SK-N-SH treated with all-trans-retinoic acid at 6 μM for 48 hours (cell line): ENCODE data around the gene LIMCH1.

Experiments
- ATAC-seq: fragments of 200-7000 bp; cut with Tn5 transposase; 3 replicates; pipeline ENCODE4 v1.9.1; 2020; ENCODE audit warnings: mild to moderate bottlenecking, moderate library complexity
- ARNTL ChIP-seq: fragments of 450-650 bp; formaldehyde crosslinking; IDR thresholded peaks from 2 replicates; pipeline ENCODE4 v1.5.0; 2020; ENCODE audit warnings: low read depth, mild to moderate bottlenecking, moderate library complexity, borderline replicate concordance
- BACH2 ChIP-seq: fragments of 250-450 bp; sonication (Bioruptor Pico); IDR thresholded peaks from 2 replicates; pipeline ENCODE4 v1.9.0; 2021; ENCODE audit warnings: mild to moderate bottlenecking, borderline replicate concordance
- CSDC2 ChIP-seq: fragments of 250-450 bp; sonication (Bioruptor Pico); IDR thresholded peaks from 2 replicates; pipeline ENCODE4 v1.5.0; 2020; ENCODE audit warnings: mild to moderate bottlenecking, moderate library complexity
- GLIS3 ChIP-seq: fragments of 250-450 bp; sonication (Bioruptor Pico); IDR thresholded peaks from 2 replicates; pipeline ENCODE4 v1.5.0; 2020; ENCODE audit warnings: mild to moderate bottlenecking, moderate library complexity
- ISL1 ChIP-seq: fragments of 250-450 bp; sonication (Bioruptor Pico); IDR thresholded peaks from 2 replicates; pipeline ENCODE4 v2.1.2; 2022; ENCODE audit warnings: mild to moderate bottlenecking, moderate library complexity
- OSR1 ChIP-seq: fragments of 250-450 bp; sonication (Bioruptor Pico); IDR thresholded peaks from 2 replicates; pipeline ENCODE4 v1.8.0; 2022; ENCODE audit warnings: moderate library complexity, mild to moderate bottlenecking, inconsistent platforms
- PPARA ChIP-seq: fragments of 250-450 bp; sonication (Bioruptor Pico); IDR thresholded peaks from 2 replicates; pipeline ENCODE4 v1.5.0; 2020; ENCODE audit warnings: mild to moderate bottlenecking, borderline replicate concordance
- RARB ChIP-seq: fragments of 250-450 bp; sonication (Bioruptor Pico); IDR thresholded peaks from 2 replicates; pipeline ENCODE4 v1.8.0; 2021; ENCODE audit warnings: mild to moderate bottlenecking, moderate library complexity
- SNAI2 ChIP-seq: fragments of 250-450 bp; sonication (Bioruptor Pico); IDR thresholded peaks from 2 replicates; pipeline ENCODE4 v1.5.0; 2020; ENCODE audit warnings: mild to moderate bottlenecking, moderate library complexity
- TCF4 ChIP-seq: fragments of 250-450 bp; sonication (Bioruptor Pico); IDR thresholded peaks from 2 replicates; pipeline ENCODE4 v1.8.0; 2021; ENCODE audit warnings: mild to moderate bottlenecking, moderate library complexity, borderline replicate concordance
- TOX ChIP-seq: fragments of 250-450 bp; sonication (Bioruptor Pico); IDR thresholded peaks from 2 replicates; pipeline ENCODE4 v1.8.0; 2021; ENCODE audit warnings: mild to moderate bottlenecking, moderate library complexity, borderline replicate concordance
- ZFP3 ChIP-seq: fragments of 250-450 bp; sonication (Bioruptor Pico); IDR thresholded peaks from 2 replicates; pipeline ENCODE4 v1.5.0; 2020; ENCODE audit warnings: mild to moderate bottlenecking, moderate library complexity
- ZFP30 ChIP-seq: fragments of 450-650 bp; formaldehyde crosslinking; IDR thresholded peaks from 2 replicates; pipeline ENCODE4 v1.5.0; 2022; ENCODE audit warnings: mild to moderate bottlenecking, moderate library complexity
- ZNF565 ChIP-seq: fragments of 450-650 bp; formaldehyde crosslinking; conservative IDR thresholded peaks from 2 replicates; pipeline ENCODE4 v1.5.0; 2020; ENCODE audit warnings: low read depth, mild to moderate bottlenecking, moderate library complexity
- ZNF70 ChIP-seq: fragments of 450-650 bp; formaldehyde crosslinking; IDR thresholded peaks from 2 replicates; pipeline ENCODE4 v1.5.0; 2020; ENCODE audit warnings: mild to moderate bottlenecking, moderate library complexity
- ZNF8 ChIP-seq: fragments of 450-650 bp; formaldehyde crosslinking; IDR thresholded peaks from 2 replicates; pipeline ENCODE4 v1.5.0; 2020; ENCODE audit warnings: mild to moderate bottlenecking, moderate library complexity
- TF ChIP-seq, protein P1 (sequence below): fragments of 250-450 bp; sonication (Bioruptor Pico); IDR thresholded peaks from 2 replicates; pipeline ENCODE4 v1.8.0; 2021; ENCODE audit warnings: low read depth, mild to moderate bottlenecking, moderate library complexity, borderline replicate concordance
- TF ChIP-seq, protein P2 (sequence below): fragments of 250-450 bp; sonication (Bioruptor Pico); IDR thresholded peaks from 2 replicates; pipeline ENCODE4 v1.8.0; 2020; ENCODE audit warnings: mild to moderate bottlenecking, moderate library complexity, borderline replicate concordance
- TF ChIP-seq, protein P3 (sequence below): fragments of 250-450 bp; sonication (Bioruptor Pico); IDR thresholded peaks from 2 replicates; pipeline ENCODE4 v1.5.0; 2020; ENCODE audit warnings: mild to moderate bottlenecking, moderate library complexity
- TF ChIP-seq, protein P4 (sequence below): fragments of 250-450 bp; sonication (Bioruptor Pico); IDR thresholded peaks from 2 replicates; pipeline ENCODE4 v1.5.1; 2020; ENCODE audit warnings: low read depth, mild to moderate bottlenecking, moderate library complexity

LIMCH1 gene

DNA sequence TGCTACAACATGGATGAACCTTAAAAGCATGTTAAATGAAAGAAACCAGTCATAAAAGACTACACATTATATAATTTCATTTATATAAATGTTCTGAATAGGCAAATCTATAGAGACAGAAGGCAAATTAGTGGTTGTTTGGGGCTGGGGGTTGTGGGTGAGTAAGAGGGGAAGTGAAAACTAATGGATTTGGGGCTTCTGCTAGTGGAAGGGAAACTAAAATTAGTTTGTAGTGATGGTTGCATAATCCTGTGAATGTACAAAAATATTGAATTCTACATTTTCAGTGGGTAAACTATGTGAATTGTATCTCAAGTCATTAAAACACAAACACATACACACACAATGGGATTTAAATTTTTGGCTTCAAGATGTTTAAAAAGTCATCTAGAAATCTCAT is 25.4 kb upstream of the LIMCH1 start:
- no peak for TF ChIP-seq CSDC2 (CRISPR knock-in tag)
- TF ChIP-seq ISL1, result no peak
- TF ChIP-seq TCF4 (CRISPR knock-in tag), result no peak
- TF ChIP-seq ZNF70 (CRISPR knock-in tag), result no peak
- no peak for TF ChIP-seq RARB (CRISPR knock-in tag)
- TF ChIP-seq ARNTL (CRISPR knock-in tag), result no peak
- TF ChIP-seq PPARA (CRISPR knock-in tag), result no peak
- no peak for TF ChIP-seq BACH2 (CRISPR knock-in tag)
- no peak for TF ChIP-seq OSR1 (CRISPR knock-in tag)
- TF ChIP-seq TOX (CRISPR knock-in tag), result no peak
- TF ChIP-seq, protein P1, sequence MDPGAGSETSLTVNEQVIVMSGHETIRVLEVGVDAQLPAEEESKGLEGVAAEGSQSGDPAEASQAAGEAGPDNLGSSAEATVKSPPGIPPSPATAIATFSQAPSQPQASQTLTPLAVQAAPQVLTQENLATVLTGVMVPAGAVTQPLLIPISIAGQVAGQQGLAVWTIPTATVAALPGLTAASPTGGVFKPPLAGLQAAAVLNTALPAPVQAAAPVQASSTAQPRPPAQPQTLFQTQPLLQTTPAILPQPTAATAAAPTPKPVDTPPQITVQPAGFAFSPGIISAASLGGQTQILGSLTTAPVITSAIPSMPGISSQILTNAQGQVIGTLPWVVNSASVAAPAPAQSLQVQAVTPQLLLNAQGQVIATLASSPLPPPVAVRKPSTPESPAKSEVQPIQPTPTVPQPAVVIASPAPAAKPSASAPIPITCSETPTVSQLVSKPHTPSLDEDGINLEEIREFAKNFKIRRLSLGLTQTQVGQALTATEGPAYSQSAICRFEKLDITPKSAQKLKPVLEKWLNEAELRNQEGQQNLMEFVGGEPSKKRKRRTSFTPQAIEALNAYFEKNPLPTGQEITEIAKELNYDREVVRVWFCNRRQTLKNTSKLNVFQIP, result no peak
- TF ChIP-seq, protein P2, sequence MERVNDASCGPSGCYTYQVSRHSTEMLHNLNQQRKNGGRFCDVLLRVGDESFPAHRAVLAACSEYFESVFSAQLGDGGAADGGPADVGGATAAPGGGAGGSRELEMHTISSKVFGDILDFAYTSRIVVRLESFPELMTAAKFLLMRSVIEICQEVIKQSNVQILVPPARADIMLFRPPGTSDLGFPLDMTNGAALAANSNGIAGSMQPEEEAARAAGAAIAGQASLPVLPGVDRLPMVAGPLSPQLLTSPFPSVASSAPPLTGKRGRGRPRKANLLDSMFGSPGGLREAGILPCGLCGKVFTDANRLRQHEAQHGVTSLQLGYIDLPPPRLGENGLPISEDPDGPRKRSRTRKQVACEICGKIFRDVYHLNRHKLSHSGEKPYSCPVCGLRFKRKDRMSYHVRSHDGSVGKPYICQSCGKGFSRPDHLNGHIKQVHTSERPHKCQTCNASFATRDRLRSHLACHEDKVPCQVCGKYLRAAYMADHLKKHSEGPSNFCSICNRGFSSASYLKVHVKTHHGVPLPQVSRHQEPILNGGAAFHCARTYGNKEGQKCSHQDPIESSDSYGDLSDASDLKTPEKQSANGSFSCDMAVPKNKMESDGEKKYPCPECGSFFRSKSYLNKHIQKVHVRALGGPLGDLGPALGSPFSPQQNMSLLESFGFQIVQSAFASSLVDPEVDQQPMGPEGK (CRISPR knock-in tag), result no peak
- TF ChIP-seq, protein P3, sequence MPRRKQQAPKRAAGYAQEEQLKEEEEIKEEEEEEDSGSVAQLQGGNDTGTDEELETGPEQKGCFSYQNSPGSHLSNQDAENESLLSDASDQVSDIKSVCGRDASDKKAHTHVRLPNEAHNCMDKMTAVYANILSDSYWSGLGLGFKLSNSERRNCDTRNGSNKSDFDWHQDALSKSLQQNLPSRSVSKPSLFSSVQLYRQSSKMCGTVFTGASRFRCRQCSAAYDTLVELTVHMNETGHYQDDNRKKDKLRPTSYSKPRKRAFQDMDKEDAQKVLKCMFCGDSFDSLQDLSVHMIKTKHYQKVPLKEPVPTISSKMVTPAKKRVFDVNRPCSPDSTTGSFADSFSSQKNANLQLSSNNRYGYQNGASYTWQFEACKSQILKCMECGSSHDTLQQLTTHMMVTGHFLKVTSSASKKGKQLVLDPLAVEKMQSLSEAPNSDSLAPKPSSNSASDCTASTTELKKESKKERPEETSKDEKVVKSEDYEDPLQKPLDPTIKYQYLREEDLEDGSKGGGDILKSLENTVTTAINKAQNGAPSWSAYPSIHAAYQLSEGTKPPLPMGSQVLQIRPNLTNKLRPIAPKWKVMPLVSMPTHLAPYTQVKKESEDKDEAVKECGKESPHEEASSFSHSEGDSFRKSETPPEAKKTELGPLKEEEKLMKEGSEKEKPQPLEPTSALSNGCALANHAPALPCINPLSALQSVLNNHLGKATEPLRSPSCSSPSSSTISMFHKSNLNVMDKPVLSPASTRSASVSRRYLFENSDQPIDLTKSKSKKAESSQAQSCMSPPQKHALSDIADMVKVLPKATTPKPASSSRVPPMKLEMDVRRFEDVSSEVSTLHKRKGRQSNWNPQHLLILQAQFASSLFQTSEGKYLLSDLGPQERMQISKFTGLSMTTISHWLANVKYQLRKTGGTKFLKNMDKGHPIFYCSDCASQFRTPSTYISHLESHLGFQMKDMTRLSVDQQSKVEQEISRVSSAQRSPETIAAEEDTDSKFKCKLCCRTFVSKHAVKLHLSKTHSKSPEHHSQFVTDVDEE (CRISPR knock-in tag), result no peak
- TF ChIP-seq ZNF565 (CRISPR knock-in tag), result no peak
- ATAC-seq, result no peak

DNA sequence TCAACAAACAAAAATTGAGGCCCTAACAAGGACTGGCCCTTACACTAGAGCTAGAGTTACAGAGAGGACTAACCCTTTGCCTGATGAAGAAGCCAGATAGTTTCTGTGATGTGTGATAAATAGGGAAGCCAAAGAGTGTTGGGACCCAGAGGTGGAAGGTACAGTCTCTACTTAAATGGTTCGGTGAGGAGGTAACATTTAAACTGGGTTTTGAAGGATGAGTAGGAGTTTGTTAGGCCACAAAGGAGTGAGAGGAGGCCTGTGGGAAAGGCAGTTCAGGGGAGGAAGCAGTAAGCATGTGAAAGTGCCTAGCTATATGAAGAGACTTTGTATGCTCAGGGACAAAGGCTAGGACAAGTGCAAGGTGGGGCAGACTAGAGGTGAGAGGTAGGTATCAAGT is 23.8 kb upstream of the LIMCH1 start:
- no peak for ATAC-seq
- TF ChIP-seq ZFP30 (no peak), ZFP3 (CRISPR knock-in tag) (peak; percentile 97), ARNTL (CRISPR knock-in tag) (no peak), SNAI2 (no peak)

DNA sequence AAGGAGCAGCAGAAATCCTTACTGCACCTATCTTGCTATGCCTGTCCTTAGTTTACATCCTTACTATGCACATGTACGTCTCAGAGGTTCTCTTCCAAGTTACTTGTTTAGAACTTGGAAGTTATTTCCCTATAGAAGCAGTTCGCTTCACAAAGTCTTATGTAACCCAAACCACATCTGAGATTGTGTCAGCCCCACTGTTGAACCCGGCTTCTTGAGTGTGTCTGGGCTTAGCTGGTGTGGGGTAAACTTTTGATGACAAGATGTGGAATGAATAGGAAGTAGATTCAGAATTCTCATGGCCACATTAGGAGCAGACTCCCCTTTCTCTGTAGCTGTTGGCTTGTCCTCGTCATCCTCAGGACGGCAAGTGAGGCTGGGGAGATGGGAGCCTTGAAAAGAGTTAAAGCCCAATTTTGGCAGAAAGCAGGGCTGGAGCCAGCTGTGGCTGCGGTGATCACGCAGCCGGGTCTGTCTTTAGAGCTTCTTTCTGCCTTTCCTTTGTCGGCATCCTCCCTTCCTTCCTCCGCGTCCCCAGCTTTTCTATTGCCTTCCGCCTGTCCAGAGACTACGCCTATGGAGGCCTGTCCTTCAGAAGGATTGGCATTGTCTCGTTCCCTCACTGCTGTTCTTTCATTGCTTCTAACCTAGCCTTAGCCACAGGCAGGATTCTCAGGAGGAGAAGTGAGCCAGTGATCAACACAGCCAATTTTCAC is 23.0 kb upstream of the LIMCH1 start:
- no peak for ATAC-seq
- TF ChIP-seq, protein P3 (CRISPR knock-in tag), result no peak
- TF ChIP-seq TCF4 (CRISPR knock-in tag) (no peak), GLIS3 (CRISPR knock-in tag) (no peak), OSR1 (CRISPR knock-in tag) (no peak), ZNF70 (CRISPR knock-in tag) (no peak), ARNTL (CRISPR knock-in tag) (no peak)
- TF ChIP-seq, all 23 proteins: peak for 0

DNA sequence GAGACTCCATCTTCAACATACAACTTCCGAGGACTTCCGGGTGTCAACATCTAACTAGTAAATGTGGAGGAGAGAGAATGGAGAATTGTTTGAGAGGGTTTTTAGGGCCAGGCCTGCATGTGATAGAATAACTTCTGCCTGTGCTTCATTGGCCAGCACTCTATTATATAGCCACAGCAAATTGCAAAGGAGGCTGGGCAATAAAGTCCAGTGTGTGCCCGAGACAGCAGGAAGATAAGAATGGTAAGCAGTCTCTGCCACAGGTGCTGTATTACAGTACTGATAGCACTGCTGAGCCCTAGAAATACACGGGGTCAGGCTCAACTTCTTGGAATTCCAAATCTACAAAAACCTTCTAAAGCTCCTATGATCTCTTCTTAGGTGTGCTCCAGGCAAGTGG is 20.8 kb upstream of the LIMCH1 start:
- TF ChIP-seq, protein P3 (CRISPR knock-in tag), result no peak
- TF ChIP-seq OSR1 (CRISPR knock-in tag) (no peak), ISL1 (no peak), ZFP30 (no peak), TCF4 (CRISPR knock-in tag) (no peak), ARNTL (CRISPR knock-in tag) (no peak), ZFP3 (CRISPR knock-in tag) (no peak), ZNF8 (CRISPR knock-in tag) (no peak), GLIS3 (CRISPR knock-in tag) (no peak), SNAI2 (no peak), TOX (CRISPR knock-in tag) (no peak)
- TF ChIP-seq, protein P4, sequence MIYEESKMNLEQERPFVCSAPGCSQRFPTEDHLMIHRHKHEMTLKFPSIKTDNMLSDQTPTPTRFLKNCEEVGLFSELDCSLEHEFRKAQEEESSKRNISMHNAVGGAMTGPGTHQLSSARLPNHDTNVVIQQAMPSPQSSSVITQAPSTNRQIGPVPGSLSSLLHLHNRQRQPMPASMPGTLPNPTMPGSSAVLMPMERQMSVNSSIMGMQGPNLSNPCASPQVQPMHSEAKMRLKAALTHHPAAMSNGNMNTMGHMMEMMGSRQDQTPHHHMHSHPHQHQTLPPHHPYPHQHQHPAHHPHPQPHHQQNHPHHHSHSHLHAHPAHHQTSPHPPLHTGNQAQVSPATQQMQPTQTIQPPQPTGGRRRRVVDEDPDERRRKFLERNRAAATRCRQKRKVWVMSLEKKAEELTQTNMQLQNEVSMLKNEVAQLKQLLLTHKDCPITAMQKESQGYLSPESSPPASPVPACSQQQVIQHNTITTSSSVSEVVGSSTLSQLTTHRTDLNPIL (CRISPR knock-in tag), result no peak
- no peak for ATAC-seq
